HG03565 (cell line): ENCODE results near the gene SLC13A3.

Source experiments
- ATAC-seq: cut with Tn5 transposase; IDR thresholded peaks from one replicate; pipeline ENCODE4 v1.9.1; 2021; ENCODE audit warnings: mild to moderate bottlenecking, moderate library complexity; ENCODE audit not compliant: unreplicated experiment

SLC13A3 gene

DNA sequence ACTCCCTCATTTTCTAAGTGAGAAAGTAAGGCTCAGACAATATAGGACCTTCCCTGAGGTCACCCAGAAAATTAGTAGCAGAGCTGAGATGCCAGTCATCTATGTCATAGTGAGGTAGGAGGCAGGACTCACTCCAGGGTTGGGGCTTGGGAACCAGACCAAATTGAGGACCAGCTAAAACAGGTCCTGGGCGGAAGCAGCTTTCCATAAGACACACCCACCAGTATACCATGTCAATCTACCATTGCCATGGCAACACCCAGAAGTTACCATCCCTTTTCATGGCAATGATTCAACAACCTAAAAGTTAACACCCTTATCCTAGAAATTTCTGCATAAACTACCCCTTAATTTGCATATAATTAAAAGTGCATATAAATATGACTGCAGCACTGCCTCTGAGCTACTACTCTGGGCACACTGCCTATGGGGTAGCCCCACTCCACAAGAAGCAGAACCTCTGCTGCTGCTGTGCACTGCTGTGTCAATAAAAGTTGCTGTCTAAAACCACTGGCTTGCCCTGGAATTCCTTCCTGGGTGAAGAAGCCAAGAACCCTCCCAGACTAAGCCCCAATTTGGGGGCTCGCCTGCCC lies 70.5 kb downstream of the SLC13A3 start:
- ATAC-seq, result no peak

DNA sequence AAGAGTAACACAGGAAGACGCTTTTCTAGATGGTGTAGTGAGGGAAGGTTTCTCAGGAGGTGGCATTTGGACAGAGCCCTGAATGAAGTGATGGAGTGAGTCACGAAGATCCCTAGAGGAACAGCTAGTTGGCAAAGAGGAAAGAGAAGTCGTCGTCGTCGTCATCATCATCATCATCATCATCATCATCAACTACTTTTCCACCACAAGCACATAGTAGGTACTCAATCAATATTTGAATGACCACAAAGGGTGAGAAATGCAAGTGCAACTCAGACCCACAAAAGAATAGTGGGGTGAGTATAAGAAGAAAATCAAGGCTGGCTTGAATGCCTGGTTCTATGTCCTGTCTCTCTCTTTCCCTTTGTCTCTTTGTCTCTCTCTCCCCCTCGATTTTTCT lies 72.5 kb downstream of the SLC13A3 start:
- no peak for ATAC-seq

DNA sequence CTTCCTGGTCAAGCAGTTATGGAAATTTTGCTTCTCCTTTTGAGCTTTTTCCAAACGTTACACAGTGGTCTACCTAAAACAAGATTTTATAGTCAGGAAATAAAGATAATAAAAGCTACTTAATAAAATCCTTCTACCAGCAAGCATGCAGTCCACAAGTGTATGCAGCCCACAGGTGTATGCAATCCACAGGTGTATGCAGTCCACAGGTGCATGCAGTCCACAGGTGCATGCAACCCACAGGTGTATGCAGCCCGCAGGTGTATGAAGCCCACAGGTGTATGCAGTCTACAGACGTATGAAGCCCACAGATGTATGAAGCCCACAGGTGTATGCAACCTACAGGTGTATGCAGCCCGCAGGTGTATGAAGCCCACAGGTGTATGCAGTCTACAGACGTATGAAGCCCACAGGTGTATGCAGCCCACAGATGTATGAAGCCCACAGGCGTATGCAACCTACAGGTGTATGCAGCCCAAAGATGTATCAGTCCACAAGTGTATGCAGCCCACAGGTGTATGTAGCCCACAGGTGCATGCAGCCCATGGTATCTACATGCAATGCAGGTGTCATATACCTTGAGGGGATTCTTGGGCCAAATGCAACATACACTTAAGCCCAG lies 74.4 kb downstream of the SLC13A3 start:
- ATAC-seq, result no peak

DNA sequence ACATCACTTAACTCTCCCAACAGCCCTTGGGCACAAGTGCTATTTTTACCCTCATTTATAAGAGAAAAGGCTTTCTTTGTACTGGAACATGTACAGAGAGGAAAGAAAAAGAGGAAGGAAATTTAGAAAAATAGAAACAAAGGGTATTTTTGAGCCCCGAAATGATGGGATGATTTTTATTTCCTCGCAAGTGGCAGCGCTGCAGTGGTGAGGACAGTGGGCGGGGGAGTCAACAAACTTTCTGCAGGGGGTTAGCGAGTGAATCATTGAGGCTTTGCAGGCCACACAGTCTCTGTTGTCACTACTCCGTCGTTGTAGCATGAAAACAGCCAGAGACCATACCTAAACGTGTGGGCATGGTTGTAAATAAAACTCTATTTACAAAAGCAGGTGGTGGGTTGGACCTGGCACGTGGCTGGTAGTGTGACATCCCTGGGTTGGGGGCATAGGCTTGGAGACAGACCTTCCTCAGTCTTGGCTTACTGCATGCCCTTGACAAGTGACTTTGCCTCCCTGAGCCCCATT lies 75.3 kb downstream of the SLC13A3 start:
- no peak for ATAC-seq

DNA sequence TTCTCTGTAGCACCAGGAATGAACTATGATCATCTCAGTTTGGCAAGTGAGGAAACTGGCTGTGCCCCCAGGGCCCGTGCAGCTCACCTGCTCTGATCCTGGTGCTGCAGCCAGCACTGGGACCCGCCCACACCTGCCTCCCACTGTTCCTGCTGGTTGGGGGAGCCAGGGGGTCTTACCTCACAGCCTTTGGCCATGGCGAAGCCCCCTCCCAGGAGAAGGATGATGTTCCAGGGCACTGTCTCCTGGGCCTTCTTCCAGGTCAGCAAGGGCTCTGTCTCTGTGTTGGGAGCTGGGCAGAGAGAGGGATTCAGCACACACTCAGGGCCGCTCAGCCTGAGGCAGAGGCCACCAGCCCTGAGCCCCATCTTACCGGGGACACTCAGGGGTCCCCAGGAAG lies 75.9 kb downstream of the SLC13A3 start:
- no peak for ATAC-seq

DNA sequence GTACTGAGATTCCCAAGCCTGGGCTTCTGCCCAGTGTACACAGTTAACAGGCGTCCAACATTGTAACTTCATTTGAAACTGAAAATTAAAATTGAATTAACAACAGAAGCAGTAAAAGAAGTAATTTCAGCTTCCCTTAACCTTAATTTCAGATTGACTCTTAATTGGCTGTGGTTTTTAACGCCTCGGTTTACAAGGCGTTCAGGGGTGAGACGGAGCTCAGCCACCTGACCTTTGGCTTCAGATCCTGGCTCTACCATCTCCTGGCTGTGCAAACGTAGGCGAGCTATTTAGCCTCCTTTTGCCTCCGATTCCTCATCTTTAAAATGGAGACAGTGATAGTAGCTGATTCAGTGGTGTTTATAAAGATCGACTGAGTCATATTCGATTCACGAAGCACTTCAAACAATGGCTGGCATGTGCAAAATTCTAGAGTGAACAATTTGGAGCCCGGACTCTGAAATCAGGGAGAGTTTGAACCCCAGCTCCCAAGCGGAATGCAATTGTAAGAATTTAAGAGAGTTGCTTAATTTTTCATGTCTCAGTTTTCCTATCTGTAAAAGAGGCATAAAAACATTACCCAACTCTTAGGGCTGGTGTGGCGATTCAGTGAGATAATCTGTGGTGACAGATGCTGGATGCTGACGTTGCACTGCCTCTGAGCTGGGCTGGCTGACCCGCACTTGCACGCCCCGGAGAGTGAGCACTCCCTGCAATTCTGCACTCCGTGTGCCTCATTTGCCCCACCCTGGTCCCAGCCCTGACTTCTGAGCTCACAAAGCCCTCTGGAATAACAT lies 77.3 kb downstream of the SLC13A3 start:
- ATAC-seq, result no peak

DNA sequence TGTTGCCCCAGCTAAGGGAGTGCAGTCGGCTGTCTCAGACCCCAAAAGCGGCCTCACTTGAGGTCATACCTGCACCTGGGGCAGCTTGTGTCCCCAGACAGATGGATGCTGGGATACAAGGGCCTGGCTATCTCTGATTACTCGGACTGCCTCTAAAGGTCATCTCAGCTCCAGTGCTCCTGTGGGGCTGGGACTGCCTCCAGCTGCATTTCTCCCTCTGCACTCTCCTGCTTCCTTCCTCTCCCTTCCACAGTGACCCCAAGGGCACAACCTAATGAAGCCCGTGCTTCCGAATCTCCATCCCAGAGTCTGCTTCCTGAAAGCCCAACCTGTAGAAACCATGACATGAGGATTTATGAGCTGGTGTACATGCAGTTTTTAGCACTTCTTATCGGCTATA lies 78.0 kb downstream of the SLC13A3 start:
- no peak for ATAC-seq

DNA sequence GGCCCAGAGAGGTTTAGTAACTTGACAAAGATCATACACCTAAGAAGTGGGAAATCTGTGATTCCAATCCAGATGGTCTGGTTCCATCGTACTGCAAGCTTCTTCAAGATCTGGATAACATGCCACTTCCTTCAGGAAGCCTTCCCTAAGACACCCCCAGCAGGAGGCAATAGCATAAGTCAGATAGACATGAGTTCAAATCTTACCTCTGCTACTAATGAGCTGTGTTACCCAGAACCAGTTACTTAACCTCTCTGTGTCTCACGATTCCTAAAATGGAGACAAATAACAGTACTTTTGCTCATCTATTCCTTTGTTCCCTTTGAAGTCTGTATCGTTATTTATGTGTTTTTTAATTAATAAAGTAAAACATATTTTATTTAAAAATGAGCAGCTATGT lies 78.5 kb downstream of the SLC13A3 start:
- no peak for ATAC-seq

DNA sequence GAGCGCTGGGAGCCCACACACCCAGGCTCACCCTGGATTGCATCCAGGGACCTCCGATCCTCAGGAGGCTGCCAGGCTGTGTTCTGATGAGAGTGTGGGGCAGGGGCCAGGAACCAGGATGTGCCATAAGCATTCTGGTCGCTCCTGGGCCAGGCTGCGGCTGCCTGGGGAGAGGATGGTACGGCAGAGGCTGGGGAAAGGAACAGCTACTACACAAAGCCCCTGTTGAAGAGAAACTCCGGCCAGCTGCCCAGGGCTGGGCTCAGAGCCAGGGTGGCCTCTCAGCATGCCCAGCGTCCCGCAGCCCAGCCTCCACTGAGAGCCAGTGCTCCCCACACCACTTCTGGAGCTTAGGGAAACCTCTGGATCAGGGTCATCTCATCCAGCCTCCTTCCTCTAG lies 79.1 kb downstream of the SLC13A3 start:
- ATAC-seq, result no peak

DNA sequence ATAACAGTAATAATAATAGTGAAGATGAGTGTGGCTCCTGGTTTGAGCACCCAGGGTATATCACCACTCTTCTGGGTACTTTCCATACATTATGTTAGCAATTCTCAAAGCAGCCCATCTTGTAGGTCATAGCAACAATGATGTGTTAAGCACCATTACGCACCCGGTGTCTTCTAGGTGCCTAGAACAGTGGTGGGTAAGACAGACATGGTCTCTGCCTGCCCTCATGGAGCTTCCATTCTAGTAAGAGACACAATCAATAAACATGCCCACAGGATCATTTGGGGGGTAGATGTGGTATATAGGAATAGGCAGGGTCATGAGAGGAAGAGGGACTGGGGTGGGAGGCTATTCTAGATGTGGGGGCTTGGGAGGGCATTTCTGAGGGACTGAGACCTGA lies 79.8 kb downstream of the SLC13A3 start:
- no peak for ATAC-seq

DNA sequence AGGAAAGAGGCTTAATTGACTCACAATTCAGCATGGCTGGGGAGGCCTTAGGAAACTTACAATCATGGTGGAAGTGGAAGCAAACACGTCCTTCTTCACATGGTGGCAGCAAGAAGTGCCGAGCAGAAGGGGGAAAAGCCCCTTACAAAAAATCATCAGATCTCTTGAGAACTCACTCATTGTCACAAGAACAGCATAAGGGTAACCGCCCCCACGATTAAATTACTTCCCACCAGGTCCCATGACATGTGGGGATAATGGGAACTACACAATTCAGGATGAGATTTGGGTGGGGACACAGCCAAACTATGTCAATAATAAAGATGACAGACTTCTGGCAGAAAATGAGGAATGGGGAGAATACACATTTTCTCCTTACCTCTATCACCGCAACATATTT lies 80.3 kb downstream of the SLC13A3 start:
- ATAC-seq, result no peak

DNA sequence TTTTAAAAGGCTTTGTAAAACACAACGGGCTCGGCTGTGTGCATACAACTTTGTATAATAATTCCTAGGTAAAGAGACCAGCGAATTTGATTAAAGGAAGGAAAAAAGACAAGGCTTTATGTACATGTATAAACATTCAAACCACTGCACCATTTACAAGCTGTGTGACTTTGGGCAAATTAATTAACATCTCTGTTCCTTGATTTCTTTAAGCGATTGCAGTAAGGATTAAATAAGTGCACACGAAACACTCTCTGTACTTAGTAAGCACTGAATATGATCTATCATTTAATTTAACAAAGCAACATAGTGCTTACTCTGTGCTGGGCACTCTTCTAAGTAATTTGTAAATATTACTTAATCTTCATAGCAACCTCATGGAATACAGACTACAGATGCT lies 81.3 kb downstream of the SLC13A3 start:
- no peak for ATAC-seq

DNA sequence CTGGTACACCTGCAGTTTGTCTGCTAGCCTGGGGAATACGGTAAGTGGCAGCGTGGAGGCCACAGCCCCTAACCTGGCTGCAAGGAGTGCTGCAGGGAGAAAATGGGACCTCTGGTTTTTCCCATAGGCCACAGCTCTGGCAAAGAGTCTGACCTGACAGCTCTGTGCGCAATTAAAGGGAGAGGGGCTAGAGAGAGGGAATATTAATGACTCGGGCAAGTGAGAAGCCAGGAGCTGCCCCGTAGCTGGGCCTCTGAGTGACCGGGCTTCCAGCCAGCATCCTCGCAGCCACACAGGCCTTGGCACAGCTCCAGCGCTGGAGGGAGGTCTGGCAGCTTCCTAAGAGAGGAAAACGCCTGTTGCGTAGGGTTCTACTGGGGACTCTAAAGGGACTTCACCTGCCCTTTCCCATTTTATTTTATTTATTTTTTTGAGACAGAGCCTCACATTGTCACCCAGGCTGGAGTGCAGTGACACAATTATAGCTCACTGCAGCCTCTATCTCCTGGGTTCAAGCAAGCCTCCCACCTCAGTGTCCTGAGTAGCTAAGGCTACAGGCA lies 82.6 kb downstream of the SLC13A3 start:
- ATAC-seq, result no peak

DNA sequence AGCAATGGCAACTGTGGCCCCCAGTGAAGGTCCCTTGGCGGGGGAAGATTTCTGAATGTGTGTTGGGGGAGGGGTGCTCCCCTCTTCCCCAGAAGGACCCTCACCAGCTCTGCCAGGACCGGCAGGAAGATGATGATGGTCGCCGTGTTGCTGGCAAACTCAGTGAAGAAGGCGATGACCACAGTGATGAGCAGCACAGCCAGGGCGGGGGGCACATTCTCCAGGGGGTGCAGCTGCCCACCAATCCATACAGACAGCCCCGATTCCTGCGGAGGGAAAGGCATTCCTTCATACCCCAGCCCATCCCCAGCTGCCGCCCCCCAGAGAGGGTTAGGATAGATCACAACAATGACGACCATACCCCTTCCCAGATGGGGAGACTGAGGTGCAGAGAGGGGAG lies 85.1 kb downstream of the SLC13A3 start:
- no peak for ATAC-seq

DNA sequence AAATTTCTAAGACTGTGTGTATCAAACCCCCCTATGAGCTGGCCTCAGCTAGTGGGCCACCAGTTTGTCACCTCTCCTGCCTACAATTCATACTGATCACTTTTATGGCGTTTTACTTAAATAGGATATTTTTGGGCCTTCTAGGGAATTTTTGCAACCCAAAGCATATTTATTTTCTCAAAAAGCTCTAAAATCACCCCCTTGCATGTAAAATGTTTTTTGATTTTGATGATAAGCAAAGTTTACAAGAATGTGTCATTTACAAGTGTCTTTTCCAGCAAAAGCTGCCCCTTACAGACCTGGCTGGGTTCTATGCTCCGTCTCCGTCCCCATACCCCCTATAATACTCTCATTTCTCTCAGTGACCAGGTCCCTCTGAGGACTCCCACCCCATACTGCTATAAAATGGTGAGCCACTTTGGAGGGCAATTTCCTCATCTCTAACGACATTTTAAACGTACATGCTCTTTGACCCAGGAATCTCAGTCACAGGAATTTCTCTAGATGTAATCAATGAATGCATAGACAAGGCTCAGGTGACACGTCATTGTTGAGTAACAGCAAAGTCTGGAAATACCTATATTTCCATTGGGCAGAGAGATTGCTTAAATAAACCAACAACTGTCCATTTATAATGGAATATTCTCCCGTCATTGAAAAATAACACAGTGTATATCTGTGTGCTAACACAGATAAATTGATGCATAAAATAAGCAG lies 86.9 kb downstream of the SLC13A3 start:
- ATAC-seq, result no peak

DNA sequence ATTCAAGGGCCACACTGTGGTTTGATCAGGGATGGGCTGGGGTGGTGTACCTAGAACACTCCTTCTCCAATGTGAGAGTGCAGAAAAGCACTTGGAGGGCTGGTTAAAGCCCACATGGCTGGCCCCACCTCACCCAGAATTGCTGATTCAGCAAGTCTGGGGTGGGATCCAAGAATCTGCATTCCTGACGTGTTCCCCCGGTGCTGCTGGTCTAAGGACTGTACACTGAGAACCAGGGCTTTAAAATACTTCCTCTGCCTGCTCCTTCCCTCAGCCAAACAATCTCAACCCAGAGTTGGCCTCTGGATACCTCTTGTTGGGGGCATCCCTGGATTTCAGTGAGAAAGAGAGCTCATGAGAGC lies 87.4 kb downstream of the SLC13A3 start:
- no peak for ATAC-seq

DNA sequence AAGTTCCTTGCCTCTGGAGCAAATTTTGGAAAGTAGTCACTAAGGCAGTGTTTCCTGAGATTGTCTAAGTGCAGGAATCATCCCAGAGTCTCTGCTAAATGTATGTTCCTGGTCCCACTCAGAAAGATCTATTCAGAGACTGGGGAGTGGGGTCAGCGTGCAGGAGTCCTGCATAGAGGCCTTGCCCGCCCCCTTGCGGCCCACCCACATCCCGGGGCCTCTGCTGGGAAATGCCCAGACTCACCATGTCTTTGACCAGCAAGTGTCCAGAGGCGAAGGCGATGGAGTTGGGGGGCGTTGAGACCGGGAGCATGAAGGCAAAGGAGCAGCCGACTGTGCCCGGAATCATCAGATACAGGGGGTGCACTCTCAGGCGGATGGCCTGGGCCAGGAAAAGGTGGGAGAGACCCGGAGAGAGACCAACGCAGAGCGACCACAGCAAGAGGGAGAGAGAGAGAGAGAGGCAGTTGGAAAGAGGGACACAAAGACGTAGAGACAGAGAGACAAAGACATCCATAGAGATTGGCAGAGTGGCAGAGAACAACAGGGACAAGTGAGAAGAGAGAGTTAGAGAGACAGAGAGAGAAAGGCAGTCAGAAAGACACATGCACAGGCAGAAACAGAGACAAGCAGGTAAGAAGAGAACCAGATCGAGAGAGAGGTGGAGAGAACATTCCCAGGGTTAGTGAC lies 87.9 kb downstream of the SLC13A3 start:
- ATAC-seq, result no peak

DNA sequence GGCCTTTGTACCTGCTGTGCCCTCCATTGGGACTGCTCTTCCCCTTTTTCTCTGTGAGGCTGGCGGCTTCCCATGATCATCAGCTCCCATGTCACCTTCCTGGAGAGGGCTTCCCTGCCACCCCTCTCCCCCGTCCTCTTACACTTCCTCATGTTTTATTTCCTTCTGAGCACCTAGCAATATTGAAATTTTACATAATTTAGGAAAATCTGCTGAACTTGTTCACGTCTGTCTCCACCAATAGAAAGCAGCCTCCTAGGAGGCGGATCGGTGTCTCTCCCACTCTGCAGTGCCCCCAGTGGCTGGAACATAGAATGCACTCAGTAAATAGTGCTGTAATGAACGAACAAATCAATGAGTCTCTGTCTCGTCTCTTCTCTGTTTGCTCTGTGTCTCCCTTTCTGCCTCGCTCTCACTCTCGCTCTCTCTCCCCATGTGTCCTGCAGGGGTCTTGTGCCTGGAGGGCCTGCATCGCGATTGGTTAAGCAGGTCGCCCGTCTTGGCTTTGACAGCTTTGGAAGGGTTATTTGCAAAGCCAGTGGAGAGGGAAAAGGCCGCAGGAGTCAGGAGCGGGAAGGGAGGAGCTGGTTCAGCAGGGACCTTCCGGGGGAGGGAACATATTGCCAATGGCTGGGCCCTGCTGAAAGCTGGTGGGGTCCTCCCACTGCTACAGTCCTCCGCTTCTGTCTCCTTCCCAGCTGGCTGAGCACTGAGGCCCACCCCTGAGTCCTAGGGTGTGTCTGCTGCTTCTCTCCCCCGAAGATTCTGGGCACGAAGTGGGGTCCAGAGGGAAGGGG lies 88.7 kb downstream of the SLC13A3 start:
- ATAC-seq, result peak; percentile 54

DNA sequence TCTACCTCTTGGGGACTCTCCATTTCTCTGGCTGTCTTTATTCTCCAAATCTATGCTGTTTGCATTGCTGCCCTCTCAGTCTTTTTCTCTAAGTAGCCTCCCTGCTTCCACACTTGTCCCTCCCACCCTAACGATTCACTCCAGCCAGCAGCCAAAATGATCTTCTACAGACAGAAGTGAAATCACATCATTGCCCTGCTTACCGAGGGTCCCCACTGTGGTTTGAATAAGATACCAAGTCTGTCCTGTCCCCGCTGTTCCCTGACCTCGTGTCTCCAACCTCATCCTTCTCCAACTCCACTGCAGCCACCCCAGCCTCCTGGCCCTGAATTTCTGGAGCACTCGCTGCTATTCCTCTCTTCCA lies 89.3 kb downstream of the SLC13A3 start:
- ATAC-seq, result no peak
